HL-60 (cell line): ENCODE measurements around the gene SIAH1.

Experiments
- DNase-seq, 2 experiments: peaks; one replicate each; pipeline ENCODE4 v3.0.0-alpha.2; 2010 to 2020; ENCODE audit warnings: low read depth in 1 of 2, low spot score in 1 of 2
- H3K27ac ChIP-seq: fragments of 250-450 bp; sonication (Bioruptor Pico); replicated peaks from 2 replicates; pipeline ENCODE4 v1.5.1; 2020; ENCODE audit warnings: mild to moderate bottlenecking, moderate library complexity
- H3K27me3 ChIP-seq: fragments of 250-450 bp; sonication (Bioruptor Pico); 2 replicates; pipeline ENCODE4 v1.5.1; 2021; ENCODE audit warnings: mild to moderate bottlenecking, moderate library complexity; ENCODE audit not compliant: insufficient read depth, poor library complexity, severe bottlenecking
- H3K4me3 ChIP-seq: replicated peaks from 2 replicates; pipeline ENCODE4 v1.5.1; 2011; ENCODE audit warnings: mild to moderate bottlenecking, control low read depth, low read length; ENCODE audit not compliant: insufficient read depth
- CTCF ChIP-seq: IDR thresholded peaks from one replicate; pipeline ENCODE4 v1.5.1; 2011; ENCODE audit warnings: low read length, control low read depth, inconsistent platforms; ENCODE audit not compliant: insufficient read depth
- GABPA ChIP-seq: IDR thresholded peaks from 2 replicates; pipeline ENCODE4 v1.6.1; 2012; ENCODE audit warnings: low read depth
- POLR2AphosphoS5 ChIP-seq: IDR thresholded peaks from 2 replicates; pipeline ENCODE4 v1.6.1; 2012; ENCODE audit warnings: low read depth
- REST ChIP-seq: IDR thresholded peaks from 2 replicates; pipeline ENCODE4 v1.6.1; 2012; ENCODE audit warnings: low read depth; ENCODE audit not compliant: insufficient replicate concordance
- SPI1 ChIP-seq: IDR thresholded peaks from 2 replicates; pipeline ENCODE4 v1.6.1; 2012; ENCODE audit warnings: low read depth, mild to moderate bottlenecking, borderline replicate concordance

Gene SIAH1

GRCh38 chr16:48340054-48340453, 45.2 kb downstream of the SIAH1 start:
- TF ChIP-seq REST (no peak), CTCF (no peak), GABPA (no peak), POLR2AphosphoS5 (no peak), SPI1 (no peak)
- H3K27me3 ChIP-seq: no peaks in the 10 kb centered on the region
- H3K4me3 ChIP-seq: no peak overlapping the region
- no peak for DNase-seq
- no peak overlapping the region for H3K27ac ChIP-seq

DNA sequence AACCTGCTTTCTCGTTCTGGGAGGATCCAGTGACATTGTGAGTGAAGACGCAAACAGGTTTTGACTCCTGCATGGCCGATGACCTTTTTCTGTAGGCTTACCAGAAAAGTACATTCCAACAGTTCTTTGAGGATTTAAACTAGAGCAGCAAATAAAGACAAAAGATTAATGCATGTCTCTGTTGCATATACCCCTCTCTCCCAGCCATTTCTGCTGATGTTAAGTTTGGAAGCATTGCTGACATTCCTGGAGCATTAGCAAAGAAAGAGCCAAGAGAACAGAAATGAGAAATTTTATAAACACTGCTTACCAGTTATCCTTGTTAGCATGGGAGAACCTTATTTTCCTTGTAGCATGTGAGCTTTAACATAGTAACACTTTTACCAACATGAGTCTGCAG, 49.3 kb downstream of the SIAH1 start:
- DNase-seq: no peak
- Histone ChIP-seq H3K27ac (no peak overlapping the region), H3K27me3 (no peaks in the 10 kb centered on the region), H3K4me3 (no peak overlapping the region)
- no peak for TF ChIP-seq CTCF
- TF ChIP-seq SPI1: no peak
- TF ChIP-seq REST: no peak
- no peak for TF ChIP-seq GABPA
- TF ChIP-seq POLR2AphosphoS5: no peak

GRCh38 chr16:48334325-48334724, 50.9 kb downstream of the SIAH1 start:
- TF ChIP-seq CTCF (no peak), POLR2AphosphoS5 (no peak), REST (no peak), SPI1 (no peak), GABPA (no peak)
- DNase-seq: no peak

More at GRCh38 chr16:48334325-48334724, 50.9 kb downstream of the SIAH1 start:
- Histone ChIP-seq H3K27ac (no peak overlapping the region), H3K4me3 (no peak overlapping the region), H3K27me3 (no peaks in the 10 kb centered on the region)
